K562 (cell line): Measurements from ENCODE around the gene DLGAP1. TPM values are rescaled to one million over a fixed set of nuclear protein-coding genes. Genes with fewer than 3 reads are reported as not detected.

Experiments used
- CBFA2T3 ChIP-seq: fragments of 450-650 bp; IDR thresholded peaks from 2 replicates; pipeline ENCODE4 v1.6.1; 2017
- CBX8 ChIP-seq: fragments of 200-600 bp; sonication (generic); IDR thresholded peaks from 2 replicates; pipeline ENCODE4 v1.6.1; 2012; ENCODE audit warnings: borderline replicate concordance, mixed run types, low read depth, mild to moderate bottlenecking, moderate library complexity, mixed read lengths, low read length, control low read depth, inconsistent platforms; ENCODE audit not compliant: poor library complexity, severe bottlenecking; ENCODE audit errors: extremely low read depth
- CEBPZ ChIP-seq: fragments of 150-350 bp; IDR thresholded peaks from 2 replicates; pipeline ENCODE4 v1.6.1; 2014; ENCODE audit warnings: low read depth, mild to moderate bottlenecking, low read length, borderline replicate concordance
- E2F3 ChIP-seq: fragments of 250-450 bp; sonication (Bioruptor Pico); IDR thresholded peaks from 2 replicates; pipeline ENCODE4 v1.4.0; 2020; ENCODE audit warnings: mild to moderate bottlenecking
- ELK3 ChIP-seq: fragments of 450-650 bp; formaldehyde crosslinking; IDR thresholded peaks from 2 replicates; pipeline ENCODE4 v1.4.0; 2020; ENCODE audit warnings: mild to moderate bottlenecking
- ETV1 ChIP-seq: fragments of 450-650 bp; conservative IDR thresholded peaks from 2 replicates; pipeline ENCODE4 v1.6.1; 2016; ENCODE audit warnings: missing genetic modification characterization, control low read depth, low read depth, missing compliant biosample characterization
- IRF1 ChIP-seq: sonication (generic); formaldehyde crosslinking; IDR thresholded peaks from 2 replicates; pipeline ENCODE4 v1.8.0; 2022; ENCODE audit warnings: missing genetic modification reagents, mild to moderate bottlenecking, borderline replicate concordance
- NFE2 ChIP-seq: IDR thresholded peaks from 2 replicates; pipeline ENCODE4 v1.6.1; 2014; ENCODE audit warnings: antibody characterized with exemption, low read depth
- RBBP5 ChIP-seq: fragments of 200-600 bp; sonication (generic); IDR thresholded peaks from 2 replicates; pipeline ENCODE4 v1.6.1; 2012; ENCODE audit warnings: borderline replicate concordance, mild to moderate bottlenecking, low read length, control low read depth, inconsistent platforms; ENCODE audit not compliant: insufficient read depth, poor library complexity, severe bottlenecking
- RBM14 ChIP-seq: fragments of 200-400 bp; formaldehyde crosslinking; IDR thresholded peaks from 2 replicates; pipeline ENCODE4 v1.6.1; 2018; ENCODE audit warnings: low read depth, mild to moderate bottlenecking, low read length, moderate library complexity, borderline replicate concordance; ENCODE audit not compliant: insufficient read depth
- SMC3 ChIP-seq: conservative IDR thresholded peaks from 2 replicates; pipeline ENCODE4 v1.6.1; 2011; ENCODE audit warnings: low read depth, low read length, improper control_type of control experiment; ENCODE audit not compliant: insufficient read depth
- SNRNP70 ChIP-seq: fragments of 200-400 bp; formaldehyde crosslinking; optimal IDR thresholded peaks from 2 replicates; pipeline ENCODE3; 2017; ENCODE audit warnings: low read depth, low read length
- SP2 ChIP-seq: IDR thresholded peaks from 2 replicates; pipeline ENCODE4 v1.6.1; 2011; ENCODE audit warnings: mild to moderate bottlenecking, low read depth, low read length, moderate library complexity; ENCODE audit not compliant: poor library complexity, severe bottlenecking; ENCODE audit errors: extremely low read depth
- YBX1 ChIP-seq: fragments of 450-650 bp; IDR thresholded peaks from 2 replicates; pipeline ENCODE4 v1.7.1; 2016; ENCODE audit warnings: mild to moderate bottlenecking
- ZNF354B ChIP-seq: fragments of 250-450 bp; sonication (Bioruptor Pico); IDR thresholded peaks from 2 replicates; pipeline ENCODE4 v1.4.0; 2020
- ZNF668 ChIP-seq: fragments of 250-450 bp; sonication (Bioruptor Pico); IDR thresholded peaks from 2 replicates; pipeline ENCODE4 v1.8.0; 2022; ENCODE audit warnings: mild to moderate bottlenecking, inconsistent platforms
- ZNF699 ChIP-seq: fragments of 250-450 bp; sonication (Bioruptor Pico); IDR thresholded peaks from 2 replicates; pipeline ENCODE4 v1.8.0; 2021; ENCODE audit warnings: mild to moderate bottlenecking, moderate library complexity; ENCODE audit not compliant: insufficient replicate concordance
- polyA plus RNA-seq, 8 experiments: library from polyadenylated mRNA; depleted of rRNA in 4 of 8; stranded (reverse) in 5 of 8; unstranded in 3 of 8; fragments of >200 nt; fragmentation: Nextera tagmentation in 2 of 8; fragmentation: Illumina TruSeq in 1 of 8; extraction: Ambion mirVana in 2 of 8; extraction: Trizol in 1 of 8; gene quantifications; 2 replicates each; pipeline versions ENCODE4 v1.2.1 to v1.2.3, GENCODE V29; 2011 to 2014; ENCODE audit warnings: inconsistent platforms in 1 of 8, missing spikeins in 1 of 8
- total RNA-seq, 7 experiments: library from RNA; depleted of rRNA in 6 of 7; stranded (reverse); fragments of >200 nt in 6 of 7; fragmentation: Illumina TruSeq in 2 of 7; extraction: Trizol in 2 of 7; gene quantifications; 2 replicates each; pipeline versions ENCODE4 v1.2.1 to v1.2.3, GENCODE V29; 2011 to 2021; ENCODE audit warnings: low replicate concordance in 1 of 7
- TF ChIP-seq, protein P1 (sequence below), 2 experiments: fragments of 150-350 bp in 1 of 2; IDR thresholded peaks; 2 replicates each; pipeline ENCODE4 v1.6.1; 2012 to 2016; ENCODE audit warnings: low read depth in 2 of 2, low read length in 2 of 2, mild to moderate bottlenecking in 1 of 2, moderate library complexity in 1 of 2

DLGAP1 gene
- total and polyA plus RNA-seq, 9 of the 15 experiments (the other 6 are each of a cell fraction or from before 2014, with no cell fraction given) = 0.04 to 0.22 (median 0.08) TPM

- TF ChIP-seq ETV1 (tag) (peak; percentile 67), ELK3 (CRISPR knock-in tag) (no peak), SP2 (no peak), CEBPZ (no peak), SMC3 (no peak), ZNF354B (no peak), SNRNP70 (no peak), ZNF668 (CRISPR knock-in tag) (no peak), E2F3 (no peak), ZNF699 (CRISPR knock-in tag) (no peak), YBX1 (no peak), IRF1 (no peak), CBFA2T3 (no peak), RBM14 (no peak), CBX8 (no peak), RBBP5 (no peak), NFE2 (peak; percentile 86)
- TF ChIP-seq, protein P1, sequence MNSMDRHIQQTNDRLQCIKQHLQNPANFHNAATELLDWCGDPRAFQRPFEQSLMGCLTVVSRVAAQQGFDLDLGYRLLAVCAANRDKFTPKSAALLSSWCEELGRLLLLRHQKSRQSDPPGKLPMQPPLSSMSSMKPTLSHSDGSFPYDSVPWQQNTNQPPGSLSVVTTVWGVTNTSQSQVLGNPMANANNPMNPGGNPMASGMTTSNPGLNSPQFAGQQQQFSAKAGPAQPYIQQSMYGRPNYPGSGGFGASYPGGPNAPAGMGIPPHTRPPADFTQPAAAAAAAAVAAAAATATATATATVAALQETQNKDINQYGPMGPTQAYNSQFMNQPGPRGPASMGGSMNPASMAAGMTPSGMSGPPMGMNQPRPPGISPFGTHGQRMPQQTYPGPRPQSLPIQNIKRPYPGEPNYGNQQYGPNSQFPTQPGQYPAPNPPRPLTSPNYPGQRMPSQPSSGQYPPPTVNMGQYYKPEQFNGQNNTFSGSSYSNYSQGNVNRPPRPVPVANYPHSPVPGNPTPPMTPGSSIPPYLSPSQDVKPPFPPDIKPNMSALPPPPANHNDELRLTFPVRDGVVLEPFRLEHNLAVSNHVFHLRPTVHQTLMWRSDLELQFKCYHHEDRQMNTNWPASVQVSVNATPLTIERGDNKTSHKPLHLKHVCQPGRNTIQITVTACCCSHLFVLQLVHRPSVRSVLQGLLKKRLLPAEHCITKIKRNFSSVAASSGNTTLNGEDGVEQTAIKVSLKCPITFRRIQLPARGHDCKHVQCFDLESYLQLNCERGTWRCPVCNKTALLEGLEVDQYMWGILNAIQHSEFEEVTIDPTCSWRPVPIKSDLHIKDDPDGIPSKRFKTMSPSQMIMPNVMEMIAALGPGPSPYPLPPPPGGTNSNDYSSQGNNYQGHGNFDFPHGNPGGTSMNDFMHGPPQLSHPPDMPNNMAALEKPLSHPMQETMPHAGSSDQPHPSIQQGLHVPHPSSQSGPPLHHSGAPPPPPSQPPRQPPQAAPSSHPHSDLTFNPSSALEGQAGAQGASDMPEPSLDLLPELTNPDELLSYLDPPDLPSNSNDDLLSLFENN (IDR thresholded peaks at IDR 0.05; ENCODE audit: low read depth in 2 of 2, low read length in 2 of 2) = no peak
Observed at GRCh38 chr18:3649633-3650426, 805.3 kb downstream of the DLGAP1 start (continued).
